ENCODE measurements around the gene FGL2. TPM values are rescaled to one million over a fixed set of nuclear protein-coding genes. Genes with fewer than 3 reads are reported as not detected.

FGL2 gene
- total RNA-seq, 2 experiments from 2014 or later, result 0.63 to 0.95 TPM

GRCh38 chr7:77245015-77245755, 45.6 kb upstream of the FGL2 start:
- H3K36me3 Mint-ChIP-seq (ENCODE audit: low read depth), result peaks cover 6% of the 10 kb centered on the region
- ATAC-seq, result no peak
- TF ChIP-seq CTCF (IDR thresholded peaks at IDR 0.05), result no peak
- intact Hi-C loops (cut with micrococcal nuclease), result loop anchor here (5.0 kb wide), 2 partner anchors 87 to 123 kb away; partner anchors contain the start of gene CCDC146
- H3K27ac Mint-ChIP-seq, result no peak overlapping the region
- no peak for DNase-seq
- ChIA-PET CTCF (interaction anchor here (3.0 to 4.2 kb wide), 3 partner anchors 7 to 87 kb away, joined by 22 to 36 read pairs (median 30); partner anchors contain the start of gene FGL2), POLR2A (interaction anchor here (0.9 kb wide), 1 partner anchor 10 kb away, joined by 3 read pairs; no protein-coding TSS in a partner anchor)
- H3K4me1 Mint-ChIP-seq (ENCODE audit: low read depth), result peaks cover 10% of the 10 kb centered on the region
- no peak overlapping the region for H3K4me3 Mint-ChIP-seq
- no peaks in the 10 kb centered on the region for H3K27me3 Mint-ChIP-seq
- H3K9me3 Mint-ChIP-seq, result no peaks in the 10 kb centered on the region

DNA sequence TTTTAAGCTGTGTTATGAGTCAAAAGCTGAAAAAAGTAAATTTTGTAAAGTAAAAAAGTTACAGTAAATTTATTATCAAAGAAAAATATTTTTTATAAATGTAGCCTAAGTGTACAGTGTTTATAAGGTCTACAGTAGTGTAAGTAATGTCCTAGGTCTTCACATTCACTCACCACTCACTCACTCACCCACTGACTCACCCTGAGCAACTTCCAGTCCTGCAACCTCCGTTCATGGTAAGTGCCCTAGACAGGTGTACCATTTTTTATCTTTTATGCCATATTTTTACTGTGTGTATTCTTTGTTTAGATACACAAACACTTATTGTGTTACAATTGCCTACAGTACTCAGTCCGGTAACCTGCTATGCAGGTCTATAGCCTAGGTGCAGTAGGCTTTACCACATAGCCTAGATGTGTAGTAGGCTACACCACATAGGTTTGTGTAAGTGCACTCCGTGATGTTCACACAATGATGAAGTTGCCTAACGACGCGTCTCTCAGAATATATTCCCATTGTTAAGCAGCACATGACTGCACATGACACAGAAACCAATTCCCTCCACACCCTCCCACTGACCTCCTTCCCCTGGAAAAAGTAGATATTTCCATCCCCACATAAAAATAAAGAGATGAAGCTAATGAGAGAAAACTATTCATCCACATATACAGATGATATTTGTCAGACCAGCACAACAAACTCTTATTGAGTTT, 44.8 kb upstream of the FGL2 start:
- peaks cover 16% of the 10 kb centered on the region for H3K4me1 Mint-ChIP-seq (ENCODE audit: low read depth)

DNA sequence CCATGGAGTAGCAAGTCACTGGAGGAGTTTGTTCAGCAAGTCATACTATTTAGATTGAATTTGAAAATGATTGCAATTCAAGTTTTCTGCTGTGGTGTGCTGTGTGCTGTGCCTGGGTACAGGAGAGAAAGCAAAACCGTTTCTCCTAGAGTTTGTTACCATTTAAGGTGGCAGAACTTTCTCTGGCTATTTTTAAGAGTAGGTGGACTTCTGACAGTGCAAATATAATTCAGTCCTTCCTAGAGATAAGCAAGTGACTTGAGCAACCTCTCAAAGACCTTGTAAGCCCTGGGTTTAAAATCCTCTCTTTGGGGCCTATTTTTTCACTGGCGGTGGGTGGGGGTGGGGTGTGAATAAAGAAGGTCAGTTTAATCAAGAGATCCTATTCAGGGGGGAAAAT, 42.9 kb upstream of the FGL2 start:
- H3K27me3 Mint-ChIP-seq, result no peaks in the 10 kb centered on the region
- no peak for DNase-seq
- peaks cover 12% of the 10 kb centered on the region for H3K36me3 Mint-ChIP-seq (ENCODE audit: low read depth)
- H3K4me1 Mint-ChIP-seq (ENCODE audit: low read depth), result peaks cover 24% of the 10 kb centered on the region
- no peak overlapping the region for H3K27ac Mint-ChIP-seq
- H3K4me3 Mint-ChIP-seq, result no peak overlapping the region
- no peaks in the 10 kb centered on the region for H3K9me3 Mint-ChIP-seq
- intact Hi-C loops (cut with micrococcal nuclease), result no loop called here
- no peak for TF ChIP-seq CTCF (IDR thresholded peaks at IDR 0.05)
- CTCF ChIA-PET, result interaction anchor here (1.0 kb wide), 1 partner anchor 118 kb away, joined by 3 read pairs; no protein-coding TSS in a partner anchor
- no peak for ATAC-seq
- POLR2A ChIA-PET, result no interaction called here

More for the DNA sequence above, 44.8 kb upstream of the FGL2 start:
- peaks cover 6% of the 10 kb centered on the region for H3K36me3 Mint-ChIP-seq (ENCODE audit: low read depth)
- ATAC-seq (no peak), DNase-seq (no peak)
- no peaks in the 10 kb centered on the region for H3K9me3 Mint-ChIP-seq
- TF ChIP-seq CTCF (IDR thresholded peaks at IDR 0.05), result no peak
- no peak overlapping the region for H3K4me3 Mint-ChIP-seq
- intact Hi-C loops (cut with micrococcal nuclease), result no loop called here
- H3K27ac Mint-ChIP-seq, result no peak overlapping the region
- H3K27me3 Mint-ChIP-seq, result no peaks in the 10 kb centered on the region
- ChIA-PET CTCF (interaction anchor here (3.5 kb wide), 1 partner anchor 44 kb away, joined by 22 read pairs; the partner anchor contains the start of gene FGL2), POLR2A (interaction anchor here (0.9 kb wide), 1 partner anchor 11 kb away, joined by 3 read pairs; no protein-coding TSS in a partner anchor)

- no peak overlapping the region for H3K27ac Mint-ChIP-seq
- H3K36me3 Mint-ChIP-seq (ENCODE audit: low read depth), result peaks cover 12% of the 10 kb centered on the region
- DNase-seq (no peak), ATAC-seq (no peak)
- no peaks in the 10 kb centered on the region for H3K27me3 Mint-ChIP-seq
- peaks cover 24% of the 10 kb centered on the region for H3K4me1 Mint-ChIP-seq (ENCODE audit: low read depth)
- ChIA-PET CTCF (no interaction called here), POLR2A (no interaction called here)
- no peak for TF ChIP-seq CTCF (IDR thresholded peaks at IDR 0.05)
- H3K9me3 Mint-ChIP-seq, result no peaks in the 10 kb centered on the region
- H3K4me3 Mint-ChIP-seq, result no peak overlapping the region
- intact Hi-C loops (cut with micrococcal nuclease), result no loop called here
Measured at GRCh38 chr7:77242068-77242467, 42.4 kb upstream of the FGL2 start.

DNA sequence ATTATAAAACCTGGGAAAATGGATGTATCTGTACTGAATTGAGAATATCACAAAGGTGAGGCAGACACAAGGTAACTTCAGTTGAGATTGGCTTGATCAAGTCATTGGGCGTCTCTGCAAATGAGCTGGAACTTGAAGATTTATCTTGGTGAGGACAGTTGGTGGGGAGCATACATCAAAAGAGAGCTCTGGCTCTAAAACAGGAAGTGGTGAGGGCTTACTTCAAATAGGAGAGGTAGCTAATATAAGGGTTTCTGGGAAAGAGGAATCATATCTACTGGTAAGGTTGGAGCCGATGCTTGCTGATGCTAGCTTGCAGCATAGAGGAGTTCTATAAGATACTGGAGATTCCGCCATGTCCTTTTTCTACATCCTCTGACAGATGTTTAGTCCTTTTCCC, 39.9 kb upstream of the FGL2 start:
- CTCF ChIA-PET, result interaction anchor here (1.4 to 2.8 kb wide), 2 partner anchors 7 to 117 kb away, joined by 3 to 30 read pairs; no protein-coding TSS in a partner anchor
- intact Hi-C loops (cut with micrococcal nuclease), result no loop called here
- POLR2A ChIA-PET, result no interaction called here
- DNase-seq (no peak), ATAC-seq (peak; percentile 27)
- no peaks in the 10 kb centered on the region for H3K9me3 Mint-ChIP-seq
- no peak overlapping the region for H3K4me3 Mint-ChIP-seq
- H3K4me1 Mint-ChIP-seq (ENCODE audit: low read depth), result peaks cover 15% of the 10 kb centered on the region
- H3K36me3 Mint-ChIP-seq (ENCODE audit: low read depth), result peaks cover 14% of the 10 kb centered on the region
- TF ChIP-seq CTCF (IDR thresholded peaks at IDR 0.05), result no peak
- H3K27me3 Mint-ChIP-seq, result no peaks in the 10 kb centered on the region
- H3K27ac Mint-ChIP-seq, result no peak overlapping the region

Data from activated CD8-positive, alpha-beta T cell treated with anti-CD3 and anti-CD28 coated beads for 36 hours (primary cell).